GM23248 (cell line): ENCODE results near the gene ERICH2. TPM values are rescaled to one million over a fixed set of nuclear protein-coding genes. Genes with fewer than 3 reads are reported as not detected.

ENCODE experiments used
- DNase-seq: peaks from one replicate; pipeline ENCODE4 v3.0.0-alpha.2; 2015
- H2AFZ ChIP-seq: fragments of 200-600 bp; sonication (generic); 2 replicates; pipeline ENCODE4 v1.6.1; 2016; ENCODE audit warnings: antibody characterized with exemption
- H3F3A ChIP-seq: fragments of 200-600 bp; sonication (generic); 2 replicates; pipeline ENCODE4 v1.6.1; 2016; ENCODE audit warnings: mild to moderate bottlenecking, antibody characterized with exemption, mixed run types; ENCODE audit not compliant: insufficient read depth
- H3K27ac ChIP-seq: fragments of 200-600 bp; sonication (generic); 2 replicates; pipeline ENCODE4 v1.5.1; 2016; ENCODE audit warnings: mild to moderate bottlenecking
- H3K27me3 ChIP-seq: fragments of 200-600 bp; sonication (generic); replicated peaks from 2 replicates; pipeline ENCODE4 v1.6.1; 2016; ENCODE audit warnings: mild to moderate bottlenecking; ENCODE audit not compliant: insufficient read depth
- H3K36me3 ChIP-seq: fragments of 200-600 bp; sonication (generic); 2 replicates; pipeline ENCODE4 v1.6.1; 2016; ENCODE audit warnings: low read depth, mild to moderate bottlenecking
- H3K4me1 ChIP-seq: fragments of 200-600 bp; sonication (generic); 2 replicates; pipeline ENCODE4 v1.6.1; 2016; ENCODE audit warnings: mild to moderate bottlenecking; ENCODE audit not compliant: insufficient read depth
- H3K4me2 ChIP-seq: fragments of 200-600 bp; sonication (generic); one replicate; pipeline ENCODE4 v1.6.1; 2016; ENCODE audit warnings: mild to moderate bottlenecking; ENCODE audit not compliant: unreplicated experiment
- H3K4me3 ChIP-seq: fragments of 200-600 bp; sonication (generic); 2 replicates; pipeline ENCODE4 v1.5.1; 2016; ENCODE audit warnings: mild to moderate bottlenecking
- H3K79me2 ChIP-seq: fragments of 200-600 bp; sonication (generic); 2 replicates; pipeline ENCODE4 v1.6.1; 2016; ENCODE audit warnings: mild to moderate bottlenecking; ENCODE audit not compliant: insufficient read depth
- H3K9ac ChIP-seq: fragments of 200-600 bp; sonication (generic); 2 replicates; pipeline ENCODE4 v1.6.1; 2016; ENCODE audit warnings: mild to moderate bottlenecking
- H3K9me2 ChIP-seq: fragments of 200-600 bp; sonication (generic); 2 replicates; pipeline ENCODE4 v1.6.1; 2016; ENCODE audit warnings: mixed run types, mild to moderate bottlenecking, moderate library complexity; ENCODE audit not compliant: insufficient read depth
- H3K9me3 ChIP-seq: fragments of 200-600 bp; sonication (generic); one replicate; pipeline ENCODE4 v1.6.1; 2017; ENCODE audit warnings: low read depth
- H4K20me1 ChIP-seq: fragments of 200-600 bp; sonication (generic); 2 replicates; pipeline ENCODE4 v1.6.0; 2016; ENCODE audit not compliant: insufficient read depth
- EZH2 ChIP-seq: fragments of 200-600 bp; sonication (generic); IDR thresholded peaks from 2 replicates; pipeline ENCODE4 v1.6.1; 2018; ENCODE audit warnings: antibody characterized with exemption, mild to moderate bottlenecking; ENCODE audit not compliant: insufficient read depth, poor library complexity, severe bottlenecking
- EZH2phosphoT487 ChIP-seq: fragments of 200-600 bp; sonication (generic); IDR thresholded peaks from 2 replicates; pipeline ENCODE4 v1.6.1; 2018; ENCODE audit warnings: antibody characterized with exemption, moderate library complexity, mild to moderate bottlenecking, low read depth; ENCODE audit not compliant: insufficient read depth
- WGBS, 2 experiments: methylation state at CpG; one replicate each; pipeline ENCODE4 v1.1.6; 2015 to 2017; ENCODE audit warnings: low lambda C conversion rate in 2 of 2, low coverage in 1 of 2; ENCODE audit errors: missing lambda C conversion rate in 2 of 2; 5-methylcytosine and 5-hydroxymethylcytosine counted together
- in situ Hi-C: fragments of 300-500 bp; cut with MboI; formaldehyde crosslinking; loops from 2 replicates; pipeline ENCODE4 v1.15.0; 2020
- polyA plus RNA-seq: library from polyadenylated mRNA; unstranded; fragments of >200 nt; fragmentation: Nextera tagmentation; extraction: Ambion mirVana; gene quantifications from 2 replicates; pipeline ENCODE4 v1.2.1, GENCODE V29; 2016
- total RNA-seq: library from RNA; depleted of rRNA; stranded (reverse); fragments of >200 nt; shearing (Covaris generic); gene quantifications from 2 replicates; pipeline ENCODE4 v1.2.3, GENCODE V29; 2014

ERICH2 gene
- total and polyA plus RNA-seq, 2 experiments from 2014 or later, result not detected

GRCh38 chr2:170764880-170765261, 5.3 kb upstream of the ERICH2 start:
- 48 to 57% methylated on average over 2 of the region's 2 CpGs for WGBS, 2 experiments
- no peak for TF ChIP-seq EZH2
- TF ChIP-seq EZH2phosphoT487, result no peak
- in situ Hi-C loops, result no loop called here

GRCh38 chr2:170766693-170767092, 3.5 kb upstream of the ERICH2 start:
- no peak overlapping the region for H3K4me3 ChIP-seq
- DNase-seq, result no peak
- H3K9ac ChIP-seq, result no peak overlapping the region
- in situ Hi-C loops, result no loop called here
- no peaks in the 10 kb centered on the region for H3K9me3 ChIP-seq
- no peaks in the 10 kb centered on the region for H3K4me1 ChIP-seq
- no peaks in the 10 kb centered on the region for H3K27me3 ChIP-seq
- H4K20me1 ChIP-seq, result no peaks in the 10 kb centered on the region
- 19 to 20% methylated on average over 4 of the region's 4 CpGs for WGBS, 2 experiments
- no peak for TF ChIP-seq EZH2
- TF ChIP-seq EZH2phosphoT487, result no peak
- no peaks in the 10 kb centered on the region for H3K36me3 ChIP-seq
- no peak overlapping the region for H3K4me2 ChIP-seq
- no peak overlapping the region for H3K27ac ChIP-seq
- H3K79me2 ChIP-seq, result no peaks in the 10 kb centered on the region
- no peak overlapping the region for H2AFZ ChIP-seq
- peaks cover 1% of the 10 kb centered on the region; the same call in 1 of the 2 replicates for H3F3A ChIP-seq
- H3K9me2 ChIP-seq, result no peaks in the 10 kb centered on the region

More at GRCh38 chr2:170764880-170765261, 5.3 kb upstream of the ERICH2 start:
- Histone ChIP-seq H3K4me2 (no peak overlapping the region), H3K36me3 (no peaks in the 10 kb centered on the region), H3K79me2 (no peaks in the 10 kb centered on the region), H3K27ac (no peak overlapping the region), H4K20me1 (no peaks in the 10 kb centered on the region), H3K9me3 (no peaks in the 10 kb centered on the region), H3K9ac (no peak overlapping the region), H3F3A (no peaks in the 10 kb centered on the region), H3K27me3 (no peaks in the 10 kb centered on the region), H3K9me2 (no peaks in the 10 kb centered on the region), H3K4me1 (no peaks in the 10 kb centered on the region), H3K4me3 (no peak overlapping the region), H2AFZ (no peak overlapping the region)
- no peak for DNase-seq

GRCh38 chr2:170770606-170771420, 635 bp downstream of the ERICH2 start:
- H3K27ac ChIP-seq, result no peak overlapping the region
- H3K36me3 ChIP-seq, result no peaks in the 10 kb centered on the region
- H3K27me3 ChIP-seq, result peaks cover 8% of the 10 kb centered on the region; the same call in 1 of the 2 replicates
- H2AFZ ChIP-seq, result peak overlapping the region; percentile 99
- H4K20me1 ChIP-seq, result no peaks in the 10 kb centered on the region
- 1 to 2% methylated on average over 35 to 78 of the region's 82 CpGs for WGBS, 2 experiments
- peaks cover 5% of the 10 kb centered on the region; the same call in 1 of the 2 replicates for H3F3A ChIP-seq
- H3K4me1 ChIP-seq, result no peaks in the 10 kb centered on the region
- H3K4me2 ChIP-seq, result peak overlapping the region; percentile 91
- peak; percentile 74 for DNase-seq
- no peaks in the 10 kb centered on the region for H3K79me2 ChIP-seq
- in situ Hi-C loops, result no loop called here
- peak overlapping the region; percentile 91 for H3K4me3 ChIP-seq
- no peaks in the 10 kb centered on the region for H3K9me2 ChIP-seq
- peak overlapping the region; percentile 70 for H3K9ac ChIP-seq
- no peak for TF ChIP-seq EZH2
- no peak for TF ChIP-seq EZH2phosphoT487
- H3K9me3 ChIP-seq, result no peaks in the 10 kb centered on the region

- no peak for DNase-seq
- in situ Hi-C loops, result no loop called here
- H2AFZ ChIP-seq, result peak overlapping the region; percentile 87
- no peaks in the 10 kb centered on the region for H3K36me3 ChIP-seq
- no peaks in the 10 kb centered on the region for H3K9me2 ChIP-seq
- no peak overlapping the region for H3K9ac ChIP-seq
- H3K27me3 ChIP-seq, result peaks cover 8% of the 10 kb centered on the region; the same call in 1 of the 2 replicates
- peak overlapping the region; percentile 72 for H3K4me3 ChIP-seq
- H3K4me1 ChIP-seq, result no peaks in the 10 kb centered on the region
- peaks cover 5% of the 10 kb centered on the region; the same call in 1 of the 2 replicates for H3F3A ChIP-seq
- peak overlapping the region; percentile 65 for H3K4me2 ChIP-seq
- no peaks in the 10 kb centered on the region for H3K79me2 ChIP-seq
- H3K27ac ChIP-seq, result no peak overlapping the region
- TF ChIP-seq EZH2phosphoT487 (no peak), EZH2 (peak; percentile 56)
- H3K9me3 ChIP-seq, result no peaks in the 10 kb centered on the region
- no peaks in the 10 kb centered on the region for H4K20me1 ChIP-seq
- 10 to 15% methylated on average over 15 of the region's 15 CpGs for WGBS, 2 experiments
Measured at GRCh38 chr2:170771421-170771937, 1.3 kb downstream of the ERICH2 start.
